Epithelial cell of prostate (primary cell): ENCODE measurements around the gene THSD4.

Experiments used
- DNase-seq: peaks from one replicate; pipeline ENCODE4 v3.0.0-alpha.2; 2011; ENCODE audit warnings: low read depth, low spot score
- H3K27ac ChIP-seq: fragments of 450-650 bp; 2 replicates; pipeline ENCODE4 v1.5.1; 2017; ENCODE audit warnings: mild to moderate bottlenecking

The THSD4 gene

GRCh38 chr15:71812966-71813722 is 697.9 kb downstream of the THSD4 start:
- DNase-seq, result no peak
- H3K27ac ChIP-seq, result no peak overlapping the region

GRCh38 chr15:71813723-71814470 is 698.6 kb downstream of the THSD4 start:
- no peak for DNase-seq
- H3K27ac ChIP-seq, result no peak overlapping the region

GRCh38 chr15:71815301-71815700 is 700.0 kb downstream of the THSD4 start:
- no peak for DNase-seq
- no peak overlapping the region for H3K27ac ChIP-seq

- no peak overlapping the region for H3K27ac ChIP-seq
- no peak for DNase-seq
These were observed 702.1 kb downstream of the THSD4 start for GRCh38 chr15:71817351-71817750.

GRCh38 chr15:71820127-71820526 is 704.9 kb downstream of the THSD4 start:
- DNase-seq, result no peak
- no peak overlapping the region for H3K27ac ChIP-seq

- H3K27ac ChIP-seq, result no peak overlapping the region
These were observed 706.4 kb downstream of the THSD4 start for GRCh38 chr15:71821547-71822129.

GRCh38 chr15:71822890-71823630 is 707.8 kb downstream of the THSD4 start:
- DNase-seq, result no peak
- no peak overlapping the region for H3K27ac ChIP-seq

More at GRCh38 chr15:71821547-71822129, 706.4 kb downstream of the THSD4 start:
- DNase-seq, result no peak

- no peak overlapping the region for H3K27ac ChIP-seq
These were observed 708.5 kb downstream of the THSD4 start for GRCh38 chr15:71823801-71824200.

GRCh38 chr15:71825021-71825730 is 709.9 kb downstream of the THSD4 start:
- no peak for DNase-seq
- H3K27ac ChIP-seq, result no peak overlapping the region

More at GRCh38 chr15:71823801-71824200, 708.5 kb downstream of the THSD4 start:
- DNase-seq, result no peak

GRCh38 chr15:71826196-71826595 is 710.9 kb downstream of the THSD4 start:
- DNase-seq, result no peak
- H3K27ac ChIP-seq, result no peak overlapping the region

GRCh38 chr15:71830981-71831380 is 715.7 kb downstream of the THSD4 start:
- no peak overlapping the region for H3K27ac ChIP-seq
- no peak for DNase-seq
